ENCODE measurements around the gene REG1A. TPM values are rescaled to one million over a fixed set of nuclear protein-coding genes. Genes with fewer than 3 reads are reported as not detected.
A peak's percentile ranks its signal among the peaks of the same experiment; 100 is the strongest.

REG1A gene
- total and polyA plus RNA-seq, 2 of the 13 experiments (the other 11 are each of a cell fraction or from before 2014, with no cell fraction given), result not detected

GRCh38 chr2:79112269-79112668, 8.0 kb upstream of the REG1A start:
- intact Hi-C loops (cut with micrococcal nuclease; ENCODE audit: unreplicated experiment), result no loop called here
- CTCF ChIA-PET (ENCODE audit: low intra/inter-chr PET ratio, low total read pairs), result no interaction called here
- H3K27ac ChIP-seq (ENCODE audit: extremely low read length, insufficient read depth, low read length), result no peak overlapping the region
- H3K9me3 ChIP-seq (ENCODE audit: low read length), result no peaks in the 10 kb centered on the region
- POLR2A ChIA-PET, result no interaction called here
- no peaks in the 10 kb centered on the region for H3K27me3 ChIP-seq (ENCODE audit: control insufficient read depth in 1 of 2, insufficient read depth in 2 of 2, low read length in 2 of 2)
- in situ Hi-C loops (cut with HindIII; ENCODE audit: extremely low pct_ligation_motif_present, low pct_unique_long_range_greater_than_20kb), result no loop called here
- BruUV-seq (replicated peaks), result no TSS peak
- no peaks in the 10 kb centered on the region for H3K4me1 ChIP-seq (ENCODE audit: insufficient read depth, low read length)
- no peak overlapping the region for H3K9ac ChIP-seq (ENCODE audit: insufficient read depth, low read depth, low read length)
- ATAC-seq, result no peak
- FAIRE-seq, result no peak
- no peak overlapping the region for H2AFZ ChIP-seq (ENCODE audit: low read length)
- no peak for DNase-seq (ENCODE audit: low spot score)
- no peak overlapping the region for H3K4me3 ChIP-seq (replicated peaks in 1 of 3; ENCODE audit: insufficient read depth in 1 of 3, low read depth in 2 of 3, low read length in 3 of 3)
- H3K4me2 ChIP-seq (ENCODE audit: low read depth, low read length), result no peak overlapping the region
- WGBS (ENCODE audit: low lambda C conversion rate), result 14% methylated on average over 3 of the region's 3 CpGs
- no peaks in the 10 kb centered on the region for H4K20me1 ChIP-seq (ENCODE audit: insufficient read depth, low read length)
- no peaks in the 10 kb centered on the region for H3K36me3 ChIP-seq (replicated peaks in 1 of 2; ENCODE audit: control insufficient read depth in 1 of 2, insufficient read depth in 2 of 2, low read length in 2 of 2)
- H3K79me2 ChIP-seq (ENCODE audit: insufficient read depth, low read length), result no peaks in the 10 kb centered on the region
- TF ChIP-seq CEBPB (IDR thresholded peaks at IDR 0.05; ENCODE audit: borderline replicate concordance, low read depth, low read length) (peak; percentile 60; the same call in 1 of the 2 replicates), NONO (IDR thresholded peaks at IDR 0.05) (no peak), NONO (CRISPR knock-in tag; conservative IDR thresholded peaks at IDR 0.05) (no peak), ZNF570 (CRISPR knock-in tag; IDR thresholded peaks at IDR 0.05; ENCODE audit: borderline replicate concordance) (no peak)

- ATAC-seq, result no peak
- intact Hi-C loops (cut with micrococcal nuclease; ENCODE audit: unreplicated experiment) (no loop called here), in situ Hi-C loops (cut with HindIII; ENCODE audit: extremely low pct_ligation_motif_present, low pct_unique_long_range_greater_than_20kb) (no loop called here)
- no peak for TF ChIP-seq NR1H2 (CRISPR knock-in tag; IDR thresholded peaks at IDR 0.05; ENCODE audit: borderline replicate concordance, low read depth)
- no peak for TF ChIP-seq ZNF609 (CRISPR knock-in tag; IDR thresholded peaks at IDR 0.05; ENCODE audit: borderline replicate concordance)
- Histone ChIP-seq H3K9me3 (ENCODE audit: low read length) (no peaks in the 10 kb centered on the region), H3K79me2 (ENCODE audit: insufficient read depth, low read length) (no peaks in the 10 kb centered on the region), H3K27me3 (ENCODE audit: control insufficient read depth in 1 of 2, insufficient read depth in 2 of 2, low read length in 2 of 2) (no peaks in the 10 kb centered on the region), H3K27ac (ENCODE audit: extremely low read length, insufficient read depth, low read length) (no peak overlapping the region), H3K4me3 (replicated peaks in 1 of 3; ENCODE audit: insufficient read depth in 1 of 3, low read depth in 2 of 3, low read length in 3 of 3) (no peak overlapping the region), H3K4me1 (ENCODE audit: insufficient read depth, low read length) (no peaks in the 10 kb centered on the region), H3K36me3 (replicated peaks in 1 of 2; ENCODE audit: control insufficient read depth in 1 of 2, insufficient read depth in 2 of 2, low read length in 2 of 2) (no peaks in the 10 kb centered on the region), H4K20me1 (ENCODE audit: insufficient read depth, low read length) (no peaks in the 10 kb centered on the region), H3K4me2 (ENCODE audit: low read depth, low read length) (no peak overlapping the region), H3K9ac (ENCODE audit: insufficient read depth, low read depth, low read length) (no peak overlapping the region), H2AFZ (ENCODE audit: low read length) (no peak overlapping the region)
- POLR2A ChIA-PET, result no interaction called here
- CTCF ChIA-PET (ENCODE audit: low intra/inter-chr PET ratio, low total read pairs), result no interaction called here
- FAIRE-seq, result no peak
- DNase-seq (ENCODE audit: low spot score), result no peak
- 25% methylated on average over 3 of the region's 3 CpGs for WGBS (ENCODE audit: low lambda C conversion rate)
- no TSS peak for BruUV-seq (replicated peaks)
Measured at GRCh38 chr2:79114797-79115494, 5.3 kb upstream of the REG1A start.

Measured in HepG2 (cell line).